Measurements from ENCODE around the gene HM13. TPM values are rescaled to one million over a fixed set of nuclear protein-coding genes. Genes with fewer than 3 reads are reported as not detected.

HM13 gene
- polyA plus RNA-seq, 1 donor: 123 TPM

GRCh38 chr20:31476294-31476585 is 38.0 kb upstream of the HM13 start:
- no peaks in the 10 kb centered on the region for H3K36me3 ChIP-seq (ENCODE audit: control insufficient read depth, insufficient read depth, low read length)
- no peak overlapping the region for H3K27ac ChIP-seq (ENCODE audit: low read length)
- DNase-seq: no peak
- H3K4me3 ChIP-seq (ENCODE audit: low read length): no peak overlapping the region
- H3K27me3 ChIP-seq (ENCODE audit: control insufficient read depth, insufficient read depth, low read length): peaks cover 28% of the 10 kb centered on the region
- WGBS (ENCODE audit: insufficient coverage, low lambda C conversion rate): no CpG with 5 or more reads among the region's 6 CpGs
- no peaks in the 10 kb centered on the region for H3K4me1 ChIP-seq (ENCODE audit: control insufficient read depth, insufficient read depth, low read length)
- H3K9me3 ChIP-seq (ENCODE audit: control insufficient read depth, low read depth, low read length): peaks cover 5% of the 10 kb centered on the region

- Histone ChIP-seq H3K9me3 (ENCODE audit: control insufficient read depth, low read depth, low read length) (peaks cover 5% of the 10 kb centered on the region), H3K4me1 (ENCODE audit: control insufficient read depth, insufficient read depth, low read length) (no peaks in the 10 kb centered on the region), H3K36me3 (ENCODE audit: control insufficient read depth, insufficient read depth, low read length) (no peaks in the 10 kb centered on the region), H3K27ac (ENCODE audit: low read length) (no peak overlapping the region), H3K4me3 (ENCODE audit: low read length) (no peak overlapping the region), H3K27me3 (ENCODE audit: control insufficient read depth, insufficient read depth, low read length) (peaks cover 28% of the 10 kb centered on the region)
- DNase-seq: no peak
- no CpG with 5 or more reads among the region's 6 CpGs for WGBS (ENCODE audit: insufficient coverage, low lambda C conversion rate)
Observed at GRCh38 chr20:31476643-31477215, 37.5 kb upstream of the HM13 start.

GRCh38 chr20:31484001-31484400 is 30.2 kb upstream of the HM13 start:
- peaks cover 31% of the 10 kb centered on the region for H3K27me3 ChIP-seq (ENCODE audit: control insufficient read depth, insufficient read depth, low read length)
- H3K36me3 ChIP-seq (ENCODE audit: control insufficient read depth, insufficient read depth, low read length): no peaks in the 10 kb centered on the region
- H3K4me1 ChIP-seq (ENCODE audit: control insufficient read depth, insufficient read depth, low read length): no peaks in the 10 kb centered on the region
- H3K27ac ChIP-seq (ENCODE audit: low read length): no peak overlapping the region
- peaks cover 6% of the 10 kb centered on the region for H3K9me3 ChIP-seq (ENCODE audit: control insufficient read depth, low read depth, low read length)
- no peak overlapping the region for H3K4me3 ChIP-seq (ENCODE audit: low read length)
- no CpG with 5 or more reads among the region's 36 CpGs for WGBS (ENCODE audit: insufficient coverage, low lambda C conversion rate)
- no peak for DNase-seq

- H3K4me3 ChIP-seq (ENCODE audit: low read length): no peak overlapping the region
- DNase-seq: peak; percentile 60 to 73
- peaks cover 31% of the 10 kb centered on the region for H3K27me3 ChIP-seq (ENCODE audit: control insufficient read depth, insufficient read depth, low read length)
- no CpG with 5 or more reads among the region's 31 CpGs for WGBS (ENCODE audit: insufficient coverage, low lambda C conversion rate)
- no peaks in the 10 kb centered on the region for H3K4me1 ChIP-seq (ENCODE audit: control insufficient read depth, insufficient read depth, low read length)
- no peaks in the 10 kb centered on the region for H3K36me3 ChIP-seq (ENCODE audit: control insufficient read depth, insufficient read depth, low read length)
- peaks cover 6% of the 10 kb centered on the region for H3K9me3 ChIP-seq (ENCODE audit: control insufficient read depth, low read depth, low read length)
- H3K27ac ChIP-seq (ENCODE audit: low read length): peak overlapping the region; percentile 74
Observed at GRCh38 chr20:31485450-31486339, 28.5 kb upstream of the HM13 start.

- no peak for DNase-seq
- no peak overlapping the region for H3K27ac ChIP-seq (ENCODE audit: low read length)
Observed at GRCh38 chr20:31488115-31488514, 26.1 kb upstream of the HM13 start.

GRCh38 chr20:31489152-31489551 is 25.1 kb upstream of the HM13 start:
- WGBS (ENCODE audit: insufficient coverage, low lambda C conversion rate): no CpG with 5 or more reads among the region's 3 CpGs
- DNase-seq: no peak
- H3K27me3 ChIP-seq (ENCODE audit: control insufficient read depth, insufficient read depth, low read length): peaks cover 26% of the 10 kb centered on the region
- peaks cover 3% of the 10 kb centered on the region for H3K9me3 ChIP-seq (ENCODE audit: control insufficient read depth, low read depth, low read length)
- H3K27ac ChIP-seq (ENCODE audit: low read length): no peak overlapping the region
- no peaks in the 10 kb centered on the region for H3K36me3 ChIP-seq (ENCODE audit: control insufficient read depth, insufficient read depth, low read length)
- H3K4me3 ChIP-seq (ENCODE audit: low read length): no peak overlapping the region
- H3K4me1 ChIP-seq (ENCODE audit: control insufficient read depth, insufficient read depth, low read length): no peaks in the 10 kb centered on the region

More at GRCh38 chr20:31488115-31488514, 26.1 kb upstream of the HM13 start:
- H3K4me3 ChIP-seq (ENCODE audit: low read length): no peak overlapping the region
- peaks cover 31% of the 10 kb centered on the region for H3K27me3 ChIP-seq (ENCODE audit: control insufficient read depth, insufficient read depth, low read length)
- peaks cover 6% of the 10 kb centered on the region for H3K9me3 ChIP-seq (ENCODE audit: control insufficient read depth, low read depth, low read length)
- no CpG with 5 or more reads among the region's 2 CpGs for WGBS (ENCODE audit: insufficient coverage, low lambda C conversion rate)
- no peaks in the 10 kb centered on the region for H3K36me3 ChIP-seq (ENCODE audit: control insufficient read depth, insufficient read depth, low read length)
- no peaks in the 10 kb centered on the region for H3K4me1 ChIP-seq (ENCODE audit: control insufficient read depth, insufficient read depth, low read length)

GRCh38 chr20:31490752-31491151 is 23.5 kb upstream of the HM13 start:
- Histone ChIP-seq H3K4me1 (ENCODE audit: control insufficient read depth, insufficient read depth, low read length) (no peaks in the 10 kb centered on the region), H3K27me3 (ENCODE audit: control insufficient read depth, insufficient read depth, low read length) (peaks cover 10% of the 10 kb centered on the region), H3K36me3 (ENCODE audit: control insufficient read depth, insufficient read depth, low read length) (no peaks in the 10 kb centered on the region), H3K9me3 (ENCODE audit: control insufficient read depth, low read depth, low read length) (no peaks in the 10 kb centered on the region), H3K4me3 (ENCODE audit: low read length) (no peak overlapping the region), H3K27ac (ENCODE audit: low read length) (no peak overlapping the region)
- WGBS (ENCODE audit: insufficient coverage, low lambda C conversion rate): no CpG with 5 or more reads among the region's 3 CpGs
- DNase-seq: no peak

GRCh38 chr20:31494131-31494530 is 20.1 kb upstream of the HM13 start:
- Histone ChIP-seq H3K36me3 (ENCODE audit: control insufficient read depth, insufficient read depth, low read length) (no peaks in the 10 kb centered on the region), H3K27me3 (ENCODE audit: control insufficient read depth, insufficient read depth, low read length) (no peaks in the 10 kb centered on the region), H3K4me1 (ENCODE audit: control insufficient read depth, insufficient read depth, low read length) (no peaks in the 10 kb centered on the region), H3K9me3 (ENCODE audit: control insufficient read depth, low read depth, low read length) (no peaks in the 10 kb centered on the region), H3K4me3 (ENCODE audit: low read length) (no peak overlapping the region), H3K27ac (ENCODE audit: low read length) (no peak overlapping the region)
- DNase-seq: no peak
- WGBS (ENCODE audit: insufficient coverage, low lambda C conversion rate): no CpG with 5 or more reads among the region's 2 CpGs

- Histone ChIP-seq H3K36me3 (ENCODE audit: control insufficient read depth, insufficient read depth, low read length) (no peaks in the 10 kb centered on the region), H3K9me3 (ENCODE audit: control insufficient read depth, low read depth, low read length) (no peaks in the 10 kb centered on the region), H3K4me3 (ENCODE audit: low read length) (no peak overlapping the region), H3K4me1 (ENCODE audit: control insufficient read depth, insufficient read depth, low read length) (no peaks in the 10 kb centered on the region), H3K27me3 (ENCODE audit: control insufficient read depth, insufficient read depth, low read length) (no peaks in the 10 kb centered on the region), H3K27ac (ENCODE audit: low read length) (peak overlapping the region; percentile 51)
- WGBS (ENCODE audit: insufficient coverage, low lambda C conversion rate): 83% methylated on average over 1 of the region's 15 CpGs
- DNase-seq: peak in 1 of 2 donors; percentile 50
Observed at GRCh38 chr20:31496761-31497295, 17.4 kb upstream of the HM13 start.

- no peak for DNase-seq
- no peaks in the 10 kb centered on the region for H3K36me3 ChIP-seq (ENCODE audit: control insufficient read depth, insufficient read depth, low read length)
- no peaks in the 10 kb centered on the region for H3K9me3 ChIP-seq (ENCODE audit: control insufficient read depth, low read depth, low read length)
- H3K4me3 ChIP-seq (ENCODE audit: low read length): no peak overlapping the region
- H3K27ac ChIP-seq (ENCODE audit: low read length): no peak overlapping the region
- H3K27me3 ChIP-seq (ENCODE audit: control insufficient read depth, insufficient read depth, low read length): no peaks in the 10 kb centered on the region
- no CpG with 5 or more reads among the region's 6 CpGs for WGBS (ENCODE audit: insufficient coverage, low lambda C conversion rate)
- H3K4me1 ChIP-seq (ENCODE audit: control insufficient read depth, insufficient read depth, low read length): no peaks in the 10 kb centered on the region
Observed at GRCh38 chr20:31497838-31498540, 16.3 kb upstream of the HM13 start.

All from large intestine (tissue), 3 donors.